EH (cell line): ENCODE measurements around the gene ALKBH7.

ENCODE experiments used
- DNase-seq: peaks from one replicate; pipeline ENCODE4 v3.0.0-alpha.2; 2015; ENCODE audit warnings: low read depth

The ALKBH7 gene

GRCh38 chr19:6373096-6373812 is 660 bp downstream of the ALKBH7 start:
- peak; percentile 98 for DNase-seq

GRCh38 chr19:6373813-6374108 is 1.2 kb downstream of the ALKBH7 start:
- DNase-seq: no peak

GRCh38 chr19:6374161-6374709 is 1.6 kb downstream of the ALKBH7 start:
- no peak for DNase-seq

- DNase-seq: no peak
These were observed 2.3 kb downstream of the ALKBH7 start for GRCh38 chr19:6374711-6375410.

- DNase-seq: no peak
These were observed 2.9 kb downstream of the ALKBH7 start, which contains the start of gene PSPN for GRCh38 chr19:6375411-6376010. Gene PSPN, minus strand, starts transcription at chr19:6375933. Its CDS starts 84 bp downstream, at chr19:6375849.

GRCh38 chr19:6376512-6377190 is 4.1 kb downstream of the ALKBH7 start:
- no peak for DNase-seq

GRCh38 chr19:6378041-6378440 is 5.4 kb downstream of the ALKBH7 start:
- peak; percentile 80 for DNase-seq

DNA sequence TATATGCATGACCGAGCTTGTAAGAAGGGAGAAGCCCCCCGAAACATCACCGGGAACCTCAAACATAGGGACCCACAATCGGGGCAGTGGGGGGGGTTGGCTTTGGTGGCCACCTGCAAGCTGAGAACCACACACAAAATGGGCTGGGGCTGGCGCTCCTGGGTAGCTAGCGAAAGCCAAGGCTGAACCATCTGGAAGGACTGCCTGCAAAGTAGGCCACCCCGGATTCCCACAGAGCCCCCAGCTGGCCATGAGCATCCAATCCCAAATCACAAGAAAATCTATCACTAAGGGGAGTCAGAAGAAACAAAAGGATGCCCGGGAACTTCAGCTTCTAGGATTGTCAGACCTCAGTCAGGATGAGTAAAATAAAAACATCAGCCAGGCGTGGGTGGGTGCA is 5.9 kb downstream of the ALKBH7 start:
- DNase-seq: no peak

- DNase-seq: no peak
These were observed 7.2 kb downstream of the ALKBH7 start for GRCh38 chr19:6379744-6380143.

GRCh38 chr19:6381030-6381750 is 8.6 kb downstream of the ALKBH7 start:
- DNase-seq: no peak

DNA sequence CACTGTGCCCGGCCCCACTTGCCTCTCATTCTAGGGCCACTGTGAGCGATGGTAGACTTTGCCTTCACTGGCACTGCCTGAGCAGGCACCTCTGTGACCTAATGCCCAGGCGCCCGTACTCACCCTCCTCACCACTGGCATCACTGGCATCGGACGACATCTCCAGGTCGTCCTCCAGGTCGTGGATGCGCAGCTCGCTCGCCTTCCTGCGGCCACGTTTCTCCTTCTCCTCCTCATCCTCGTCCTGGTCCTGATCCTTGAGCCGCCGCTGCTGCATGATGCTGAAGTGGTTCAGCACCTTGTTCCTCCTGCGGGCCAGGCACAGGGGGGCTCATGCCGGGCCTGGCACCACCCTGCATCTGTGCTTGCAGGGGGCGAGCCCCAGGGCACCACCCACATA is 10.6 kb downstream of the ALKBH7 start:
- no peak for DNase-seq

DNA sequence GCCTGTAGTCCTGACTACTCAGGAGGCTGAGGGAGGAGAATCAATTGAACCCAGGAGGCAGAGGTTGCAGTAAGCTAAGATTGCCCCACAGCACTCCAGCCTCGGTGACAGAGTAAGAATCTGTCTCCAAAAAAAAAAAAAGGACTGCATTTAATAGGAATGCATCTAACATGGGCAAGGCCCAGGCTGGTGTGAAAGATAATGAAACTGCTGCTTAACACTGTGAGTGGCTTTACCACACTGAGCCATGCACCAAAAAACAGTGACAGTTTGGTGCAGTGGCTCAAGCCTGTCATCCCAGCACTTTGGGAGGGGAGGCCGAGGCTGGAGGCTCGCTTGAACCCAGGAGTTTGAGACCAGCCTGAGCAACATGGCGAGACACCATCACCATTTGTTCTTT is 11.8 kb downstream of the ALKBH7 start:
- no peak for DNase-seq

GRCh38 chr19:6387372-6387771 is 14.8 kb downstream of the ALKBH7 start:
- DNase-seq: no peak

DNA sequence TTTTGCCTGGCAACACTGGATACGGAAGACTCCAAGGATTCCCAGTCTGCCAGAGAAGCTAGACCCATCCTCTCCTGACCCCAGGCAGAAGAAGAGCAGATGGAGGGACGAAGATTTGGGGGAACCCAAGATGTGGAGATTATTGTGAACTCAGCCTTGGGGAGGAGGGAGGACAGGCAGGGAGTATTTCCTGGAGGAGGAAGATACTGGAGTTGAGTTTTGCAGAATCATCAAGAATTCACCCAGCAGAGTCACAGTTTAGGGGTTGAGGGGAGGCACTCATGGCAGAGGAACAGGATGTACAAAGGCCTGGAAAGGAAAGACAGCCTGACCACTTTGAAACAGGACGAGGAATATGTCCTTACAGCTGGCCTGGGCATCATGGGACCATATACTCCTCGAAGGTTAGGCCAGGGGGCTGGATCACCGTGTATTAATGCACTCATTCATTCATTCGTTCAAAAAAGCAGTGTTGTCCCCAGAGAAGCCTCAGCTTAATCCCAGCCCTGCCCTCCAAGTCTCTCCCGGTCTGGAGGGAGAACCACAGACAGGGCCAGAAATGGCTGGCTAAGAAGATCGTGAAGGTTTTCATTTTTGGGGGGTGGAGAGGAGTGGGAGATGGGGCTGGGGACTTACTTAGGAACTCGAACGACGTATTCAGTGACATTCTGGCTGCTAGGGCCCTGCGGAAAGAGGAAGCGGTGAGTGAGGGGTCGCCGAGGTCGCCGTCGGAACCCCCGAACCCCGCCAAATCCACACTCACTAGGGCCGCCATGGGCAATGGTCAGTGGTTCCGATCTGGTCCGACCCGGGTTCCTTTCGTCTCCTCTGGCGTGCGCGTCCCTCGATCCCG is 19.9 kb downstream of the ALKBH7 start:
- peak; percentile 9 for DNase-seq

GRCh38 chr19:6393074-6393982 is 20.7 kb downstream of the ALKBH7 start, which contains the start of gene GTF2F1:
Gene GTF2F1, minus strand, starts transcription at chr19:6393164. Its CDS starts 169 bp downstream, at chr19:6392995.
- peak; percentile 97 for DNase-seq

DNA sequence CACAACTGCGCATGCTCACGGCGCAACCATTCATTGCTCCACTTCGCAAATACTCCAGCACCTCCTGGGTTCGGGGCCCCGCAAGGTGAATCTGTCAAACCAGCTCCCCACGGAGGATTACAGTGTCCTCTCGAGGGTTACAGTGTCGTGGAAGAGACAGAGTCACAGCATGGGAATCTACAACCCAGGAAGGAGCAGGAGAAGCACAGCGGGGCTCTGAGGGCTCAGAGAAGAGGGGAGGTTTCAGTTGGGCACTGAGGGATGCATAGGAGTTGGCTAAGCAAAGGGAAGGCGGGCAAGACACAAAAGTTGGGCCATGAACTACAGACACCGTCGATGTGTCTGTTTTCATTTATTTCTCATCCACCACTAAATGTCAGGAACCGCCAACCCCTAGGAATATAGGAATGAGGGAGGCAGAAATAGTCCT is 21.4 kb downstream of the ALKBH7 start:
- DNase-seq: no peak

GRCh38 chr19:6394831-6395230 is 22.2 kb downstream of the ALKBH7 start:
- DNase-seq: no peak

GRCh38 chr19:6396305-6396704 is 23.7 kb downstream of the ALKBH7 start:
- no peak for DNase-seq
